Breast epithelium (tissue), 4 donors: Measurements from ENCODE around the gene PHGDH. TPM values are rescaled to one million over a fixed set of nuclear protein-coding genes. Genes with fewer than 3 reads are reported as not detected.

Experiments used
- DNase-seq, 2 donors: peaks; one replicate each; pipeline ENCODE4 v3.0.0-alpha.2; 2019; ENCODE audit warnings: low spot score in 2 of 2
- H3K27ac ChIP-seq, 2 donors: fragments of 200-600 bp; sonication (generic) in 1 of 2; one replicate each; pipeline ENCODE4 v1.5.1; 2016 to 2019; ENCODE audit warnings: mild to moderate bottlenecking in 1 of 2
- H3K27me3 ChIP-seq, 2 donors: fragments of 200-600 bp; sonication (generic) in 1 of 2; one replicate each; pipeline versions ENCODE4 v1.5.1 to v1.6.0; 2017 to 2019; ENCODE audit warnings: control low read depth in 1 of 2, mild to moderate bottlenecking in 1 of 2
- H3K36me3 ChIP-seq: fragments of 200-600 bp; one replicate; pipeline ENCODE4 v1.5.1; 2019
- H3K4me1 ChIP-seq, 2 donors: fragments of 200-600 bp; sonication (generic); one replicate each; pipeline ENCODE4 v1.5.1; 2016 to 2019; ENCODE audit warnings: control low read depth in 1 of 2
- H3K4me3 ChIP-seq, 3 donors: fragments of 200-600 bp; sonication (generic); 1 replicate in 2 of 3; 2 replicates in 1 of 3; pipeline ENCODE4 v1.5.1; 2016 to 2019; ENCODE audit warnings: mild to moderate bottlenecking in 3 of 3, moderate library complexity in 2 of 3
- H3K9me3 ChIP-seq, 2 donors: fragments of 200-600 bp; sonication (generic) in 1 of 2; one replicate each; pipeline ENCODE4 v1.5.1; 2016 to 2019; ENCODE audit warnings: control low read depth in 1 of 2
- POLR2A ChIP-seq: fragments of 450-650 bp; IDR thresholded peaks from one replicate; pipeline ENCODE4 v1.6.1; 2016; ENCODE audit warnings: antibody characterized with exemption, mild to moderate bottlenecking, moderate library complexity
- POLR2AphosphoS5 ChIP-seq, 3 donors: sonication (generic); formaldehyde crosslinking; IDR thresholded peaks; one replicate each; pipeline ENCODE4 v1.6.1; 2017; ENCODE audit warnings: antibody characterized with exemption in 3 of 3
- intact Hi-C: fragments of 100-400 bp; cut with DNase I; formaldehyde crosslinking; loops from one replicate; pipeline ENCODE4 v1.15.1; 2023; ENCODE audit warnings: low total_unique reads
- total RNA-seq, 3 donors: library from RNA; depleted of rRNA; stranded (reverse); fragments of >200 nt; gene quantifications; one replicate each; pipeline ENCODE4 v1.1.0, GENCODE V29; 2016
- TF ChIP-seq, protein P1 (sequence below), 3 donors: fragments of 450-650 bp; IDR thresholded peaks; one replicate each; pipeline ENCODE4 v1.5.1; 2016 to 2017; ENCODE audit warnings: antibody characterized with exemption in 3 of 3, mild to moderate bottlenecking in 3 of 3, moderate library complexity in 3 of 3

PHGDH gene
- total RNA-seq, 3 donors from 2014 or later = 6.1 to 54.7 (median 17.7) TPM

GRCh38 chr1:119673171-119673940 lies 38.4 kb upstream of the PHGDH start:
- no peaks in the 10 kb centered on the region for H3K9me3 ChIP-seq
- TF ChIP-seq POLR2A (no peak), POLR2AphosphoS5 (IDR thresholded peaks at IDR 0.05) (no peak)
- TF ChIP-seq, protein P1, sequence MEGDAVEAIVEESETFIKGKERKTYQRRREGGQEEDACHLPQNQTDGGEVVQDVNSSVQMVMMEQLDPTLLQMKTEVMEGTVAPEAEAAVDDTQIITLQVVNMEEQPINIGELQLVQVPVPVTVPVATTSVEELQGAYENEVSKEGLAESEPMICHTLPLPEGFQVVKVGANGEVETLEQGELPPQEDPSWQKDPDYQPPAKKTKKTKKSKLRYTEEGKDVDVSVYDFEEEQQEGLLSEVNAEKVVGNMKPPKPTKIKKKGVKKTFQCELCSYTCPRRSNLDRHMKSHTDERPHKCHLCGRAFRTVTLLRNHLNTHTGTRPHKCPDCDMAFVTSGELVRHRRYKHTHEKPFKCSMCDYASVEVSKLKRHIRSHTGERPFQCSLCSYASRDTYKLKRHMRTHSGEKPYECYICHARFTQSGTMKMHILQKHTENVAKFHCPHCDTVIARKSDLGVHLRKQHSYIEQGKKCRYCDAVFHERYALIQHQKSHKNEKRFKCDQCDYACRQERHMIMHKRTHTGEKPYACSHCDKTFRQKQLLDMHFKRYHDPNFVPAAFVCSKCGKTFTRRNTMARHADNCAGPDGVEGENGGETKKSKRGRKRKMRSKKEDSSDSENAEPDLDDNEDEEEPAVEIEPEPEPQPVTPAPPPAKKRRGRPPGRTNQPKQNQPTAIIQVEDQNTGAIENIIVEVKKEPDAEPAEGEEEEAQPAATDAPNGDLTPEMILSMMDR (IDR thresholded peaks at IDR 0.05) = no peak
- H3K36me3 ChIP-seq = no peaks in the 10 kb centered on the region
- intact Hi-C loops = no loop called here
- no peaks in the 10 kb centered on the region for H3K4me1 ChIP-seq
- H3K4me3 ChIP-seq = no peak overlapping the region
- no peak for DNase-seq
- H3K27me3 ChIP-seq = no peaks in the 10 kb centered on the region
- H3K27ac ChIP-seq = peak overlapping the region; percentile 80 to 82

GRCh38 chr1:119674111-119674526 lies 37.6 kb upstream of the PHGDH start:
- DNase-seq = peak in 1 of 2 donors; percentile 37
- Histone ChIP-seq H3K27ac (peak overlapping the region; percentile 80 to 82), H3K27me3 (no peaks in the 10 kb centered on the region), H3K4me1 (no peaks in the 10 kb centered on the region), H3K9me3 (no peaks in the 10 kb centered on the region), H3K4me3 (no peak overlapping the region), H3K36me3 (no peaks in the 10 kb centered on the region)
- intact Hi-C loops = no loop called here
- TF ChIP-seq, protein P1 (IDR thresholded peaks at IDR 0.05) = no peak
- TF ChIP-seq POLR2AphosphoS5 (IDR thresholded peaks at IDR 0.05) = no peak

- Histone ChIP-seq H3K27me3 (no peaks in the 10 kb centered on the region), H3K9me3 (no peaks in the 10 kb centered on the region), H3K27ac (peak overlapping the region; percentile 80 to 82), H3K4me1 (no peaks in the 10 kb centered on the region), H3K36me3 (no peaks in the 10 kb centered on the region), H3K4me3 (peak overlapping the region in 2 of 3 donors; percentile 39 to 58)
- TF ChIP-seq POLR2A (no peak), POLR2AphosphoS5 (IDR thresholded peaks at IDR 0.05) (no peak)
- TF ChIP-seq, protein P1 (IDR thresholded peaks at IDR 0.05) = peak in 1 of 3 donors; percentile 37
- DNase-seq = no peak
- intact Hi-C loops = no loop called here
Measured at GRCh38 chr1:119674835-119675289, 36.9 kb upstream of the PHGDH start.

DNA sequence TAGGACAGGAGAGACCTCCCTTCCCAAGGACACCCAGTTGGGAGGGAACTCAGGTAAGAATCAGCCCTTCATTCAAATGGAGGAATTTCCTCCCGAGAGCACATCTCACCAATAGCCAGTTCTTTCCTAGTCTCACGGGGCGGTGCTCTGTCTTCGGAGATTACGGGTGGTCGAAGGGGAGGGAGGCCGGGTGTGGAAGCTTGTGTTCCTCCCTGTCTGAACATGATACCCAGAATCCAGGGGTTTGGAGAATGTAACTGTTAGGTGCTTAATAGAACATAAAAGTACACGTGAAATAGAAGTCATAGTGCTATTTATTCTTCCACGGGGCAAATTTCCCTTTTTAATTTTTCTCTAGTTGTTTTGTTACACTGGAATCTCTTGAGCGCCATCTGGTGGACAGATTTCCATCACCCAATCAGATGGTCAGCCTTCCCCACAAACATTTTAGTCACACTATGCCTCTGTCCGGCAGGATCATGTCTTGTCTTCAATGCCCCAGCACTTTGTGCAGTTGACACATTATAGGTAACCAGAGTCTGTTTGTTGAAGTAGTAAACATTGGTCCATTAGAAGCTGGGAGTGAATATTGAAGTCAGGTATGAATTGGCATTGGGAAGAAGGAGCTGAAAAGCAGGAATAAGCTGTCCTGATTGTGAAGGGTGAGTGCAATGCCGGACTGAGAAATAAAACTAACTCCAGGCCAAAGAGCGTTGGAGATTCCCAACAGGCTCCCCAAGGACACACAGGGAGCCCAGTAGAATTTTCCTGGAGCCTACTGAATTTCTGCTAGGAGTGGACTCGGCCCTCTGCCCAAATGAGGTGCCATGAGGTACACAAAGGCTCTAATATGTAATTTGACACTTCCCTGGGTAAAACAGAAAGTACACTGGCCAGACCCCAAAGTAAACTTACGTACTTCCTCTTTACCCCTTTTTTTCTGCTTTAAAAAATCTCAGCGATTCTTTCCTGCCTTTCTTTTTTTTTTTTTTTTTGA lies 36.1 kb upstream of the PHGDH start:
- intact Hi-C loops = no loop called here
- Histone ChIP-seq H3K4me3 (peak overlapping the region; percentile 28 to 58 (median 39)), H3K4me1 (no peaks in the 10 kb centered on the region), H3K27ac (peak overlapping the region; percentile 77 to 80), H3K36me3 (no peaks in the 10 kb centered on the region), H3K27me3 (no peaks in the 10 kb centered on the region), H3K9me3 (no peaks in the 10 kb centered on the region)
- TF ChIP-seq POLR2AphosphoS5 (IDR thresholded peaks at IDR 0.05) (no peak), POLR2A (no peak)
- TF ChIP-seq, protein P1 (IDR thresholded peaks at IDR 0.05) = peak; percentile 87 to 90 (median 88)
- DNase-seq = peak; percentile 80 to 85
